HG03039 (cell line): ENCODE results near the gene NPAS1.

ENCODE experiments used
- ATAC-seq: cut with Tn5 transposase; IDR thresholded peaks from one replicate; pipeline ENCODE4 v1.9.1; 2021; ENCODE audit warnings: mild to moderate bottlenecking, moderate library complexity; ENCODE audit not compliant: unreplicated experiment

Gene NPAS1

GRCh38 chr19:47019431-47020041 is at the start of gene NPAS1:
Gene NPAS1, plus strand, starts transcription at chr19:47019837. Its CDS starts 1,211 bp downstream, at chr19:47021048.
- no peak for ATAC-seq

GRCh38 chr19:46970815-46971214 is 48.8 kb upstream of the NPAS1 start:
- no peak for ATAC-seq

- no peak for ATAC-seq
These were observed 47.3 kb upstream of the NPAS1 start for GRCh38 chr19:46972311-46972710.

GRCh38 chr19:46974181-46974580 is 45.5 kb upstream of the NPAS1 start:
- ATAC-seq = no peak

GRCh38 chr19:46975011-46975924 is 44.4 kb upstream of the NPAS1 start:
- ATAC-seq = no peak

GRCh38 chr19:46975925-46976782 is 43.5 kb upstream of the NPAS1 start:
- no peak for ATAC-seq

GRCh38 chr19:46976845-46977320 is 42.8 kb upstream of the NPAS1 start:
- ATAC-seq = no peak

- no peak for ATAC-seq
These were observed 42.1 kb upstream of the NPAS1 start for GRCh38 chr19:46977548-46977947.

- ATAC-seq = no peak
These were observed 41.3 kb upstream of the NPAS1 start for GRCh38 chr19:46978171-46978869.

GRCh38 chr19:46979126-46980105 is 40.2 kb upstream of the NPAS1 start:
- ATAC-seq = no peak

GRCh38 chr19:46980761-46981160 is 38.9 kb upstream of the NPAS1 start:
- no peak for ATAC-seq

- no peak for ATAC-seq
These were observed 38.2 kb upstream of the NPAS1 start for GRCh38 chr19:46981286-46981945.

GRCh38 chr19:46983097-46983496 is 36.5 kb upstream of the NPAS1 start:
- ATAC-seq = no peak

GRCh38 chr19:46984077-46985010 is 35.3 kb upstream of the NPAS1 start:
- no peak for ATAC-seq

GRCh38 chr19:46985542-46986415 is 33.9 kb upstream of the NPAS1 start:
- ATAC-seq = no peak

- ATAC-seq = no peak
These were observed 30.9 kb upstream of the NPAS1 start for GRCh38 chr19:46988614-46989230.
